ENCODE data around the gene RFLNA. TPM values are rescaled to one million over a fixed set of nuclear protein-coding genes. Genes with fewer than 3 reads are reported as not detected.

The RFLNA gene
- total RNA-seq, 1 donor from 2014 or later: 0.69 TPM

GRCh38 chr12:124307556-124307825 is 12.6 kb downstream of the RFLNA start:
- no peak for TF ChIP-seq CTCF (conservative IDR thresholded peaks at IDR 0.05; ENCODE audit: low read depth, low read length)
- no peak for DNase-seq (ENCODE audit: low read depth)
- H3K4me3 ChIP-seq (ENCODE audit: low read depth, low read length): no peak overlapping the region

DNA sequence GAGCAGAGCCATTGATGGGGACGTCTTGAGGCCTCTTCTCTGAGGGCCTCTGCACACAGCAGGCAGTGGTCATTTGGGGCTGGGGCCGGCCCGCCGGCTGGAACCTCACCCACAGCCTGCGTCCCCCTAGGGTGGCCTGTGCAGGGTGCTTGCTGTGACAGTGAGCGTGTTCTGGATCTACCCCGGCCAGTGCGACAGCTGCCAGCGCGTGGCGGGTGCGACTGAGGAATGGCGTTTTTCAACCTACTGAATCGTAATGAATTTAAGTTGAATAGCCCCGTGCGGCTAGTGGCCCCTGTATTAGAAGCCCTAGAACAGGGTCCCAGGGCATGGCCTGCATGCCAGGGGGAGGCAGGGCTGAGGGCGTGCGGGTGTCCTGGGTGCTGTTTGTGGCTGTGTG is 13.8 kb downstream of the RFLNA start:
- DNase-seq (ENCODE audit: low read depth): no peak
- TF ChIP-seq CTCF (conservative IDR thresholded peaks at IDR 0.05; ENCODE audit: low read depth, low read length): no peak
- H3K4me3 ChIP-seq (ENCODE audit: low read depth, low read length): no peak overlapping the region

DNA sequence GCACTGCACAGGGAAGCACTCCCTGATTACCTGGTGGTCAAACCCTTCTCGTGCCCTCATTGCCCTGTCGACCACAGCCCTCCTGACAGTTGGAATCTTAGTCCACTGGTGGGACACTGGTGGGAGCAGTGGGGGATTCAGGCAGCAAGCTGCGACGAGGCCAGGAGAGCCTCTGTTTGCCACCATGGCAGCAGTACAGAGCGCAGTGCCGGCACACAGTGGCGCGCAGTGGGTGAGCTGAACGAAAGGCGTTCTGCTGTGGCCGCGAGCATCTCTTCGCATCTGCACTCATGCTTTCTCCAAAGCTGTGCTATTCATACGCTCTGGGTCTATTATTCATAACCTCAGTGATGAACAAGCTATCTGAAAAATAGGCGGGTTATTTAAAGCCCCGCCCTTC is 14.3 kb downstream of the RFLNA start:
- H3K4me3 ChIP-seq (ENCODE audit: low read depth, low read length): no peak overlapping the region
- no peak for DNase-seq (ENCODE audit: low read depth)
- no peak for TF ChIP-seq CTCF (conservative IDR thresholded peaks at IDR 0.05; ENCODE audit: low read depth, low read length)

GRCh38 chr12:124309744-124310143 is 14.9 kb downstream of the RFLNA start:
- no peak for TF ChIP-seq CTCF (conservative IDR thresholded peaks at IDR 0.05; ENCODE audit: low read depth, low read length)
- DNase-seq (ENCODE audit: low read depth): no peak
- no peak overlapping the region for H3K4me3 ChIP-seq (ENCODE audit: low read depth, low read length)

GRCh38 chr12:124310178-124310577 is 15.3 kb downstream of the RFLNA start:
- DNase-seq (ENCODE audit: low read depth): no peak
- TF ChIP-seq CTCF (conservative IDR thresholded peaks at IDR 0.05; ENCODE audit: low read depth, low read length): no peak
- H3K4me3 ChIP-seq (ENCODE audit: low read depth, low read length): no peak overlapping the region

DNA sequence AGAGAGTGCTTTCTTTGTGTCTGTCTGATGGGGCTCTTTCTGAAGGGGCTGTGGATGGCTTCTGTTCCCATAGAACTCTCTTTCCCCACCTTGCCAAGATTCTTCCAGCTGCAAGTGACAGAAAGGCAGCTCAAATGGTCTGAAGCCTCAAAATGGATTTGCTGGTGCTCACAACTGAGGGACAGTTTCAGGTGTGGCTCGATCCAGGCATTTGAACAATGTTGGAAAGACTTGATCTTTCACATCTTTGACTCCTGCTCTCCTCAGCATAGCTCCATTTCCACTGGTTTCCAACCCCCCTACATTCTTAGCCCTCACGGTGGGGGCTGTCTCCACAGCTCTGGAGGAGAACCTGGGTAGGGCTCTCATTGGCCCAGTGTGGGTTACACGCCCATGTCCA is 15.9 kb downstream of the RFLNA start:
- no peak for TF ChIP-seq CTCF (conservative IDR thresholded peaks at IDR 0.05; ENCODE audit: low read depth, low read length)
- H3K4me3 ChIP-seq (ENCODE audit: low read depth, low read length): no peak overlapping the region
- DNase-seq (ENCODE audit: low read depth): no peak

DNA sequence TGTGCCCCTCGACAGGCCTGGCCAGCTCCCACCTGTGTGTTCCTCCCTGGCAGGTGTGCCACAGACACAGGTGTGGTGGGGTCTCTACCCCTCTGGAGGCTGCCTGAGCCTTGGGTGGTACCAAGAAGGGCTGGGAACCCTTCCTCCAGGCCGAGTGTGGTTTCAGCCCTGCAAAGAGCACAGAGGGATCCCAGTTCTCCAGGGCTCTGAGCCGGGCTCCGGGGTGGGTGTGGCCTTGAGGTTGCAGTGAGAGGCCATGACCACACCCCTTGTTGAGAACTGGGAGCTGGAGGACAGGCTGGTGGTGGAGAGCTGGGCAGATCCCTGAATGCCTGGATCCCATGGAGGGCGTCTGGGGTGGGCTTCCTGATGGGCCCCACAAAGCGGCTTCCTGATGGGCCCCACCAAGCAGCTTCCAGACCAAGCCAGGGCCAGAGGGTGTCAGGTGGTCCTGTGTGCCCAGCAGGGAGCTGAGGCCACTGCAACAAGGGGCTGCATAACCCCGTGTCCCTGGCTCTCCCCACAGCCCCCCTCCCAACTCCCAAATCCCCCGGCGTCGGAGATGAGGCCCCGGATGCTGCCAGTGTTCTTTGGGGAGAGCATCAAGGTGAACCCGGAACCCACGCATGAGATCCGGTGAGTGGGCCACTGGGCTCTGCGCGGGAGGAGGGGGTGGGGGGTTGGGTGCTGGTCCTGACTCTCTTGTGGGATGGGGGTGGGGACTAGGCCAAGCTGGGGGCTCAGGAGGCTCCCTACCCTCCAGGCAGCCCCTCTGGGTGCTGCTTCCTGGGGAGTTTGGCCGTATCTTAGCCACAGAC is 16.6 kb downstream of the RFLNA start:
- no peak for TF ChIP-seq CTCF (conservative IDR thresholded peaks at IDR 0.05; ENCODE audit: low read depth, low read length)
- DNase-seq (ENCODE audit: low read depth): no peak
- H3K4me3 ChIP-seq (ENCODE audit: low read depth, low read length): no peak overlapping the region
